Gastroesophageal sphincter (tissue), 4 donors: ENCODE measurements around the gene PSAPL1. TPM values are rescaled to one million over a fixed set of nuclear protein-coding genes. Genes with fewer than 3 reads are reported as not detected.

Experiments used
- ATAC-seq: fragments of 150-250 bp; one replicate; pipeline ENCODE4 v1.9.1; 2016; ENCODE audit warnings: mild to moderate bottlenecking, moderate library complexity
- H3K27ac ChIP-seq, 4 donors: fragments of 200-600 bp; sonication (generic) in 3 of 4; 1 replicate in 3 of 4; 2 replicates in 1 of 4; pipeline ENCODE4 v1.5.1; 2016 to 2019
- H3K27me3 ChIP-seq: fragments of 200-600 bp; sonication (generic); one replicate; pipeline ENCODE4 v1.5.1; 2019
- H3K36me3 ChIP-seq, 2 donors: fragments of 200-600 bp; sonication (generic); one replicate each; pipeline ENCODE4 v1.5.1; 2019; ENCODE audit warnings: control low read depth in 1 of 2
- H3K4me1 ChIP-seq, 3 donors: fragments of 200-600 bp; sonication (generic); 1 replicate in 2 of 3; 2 replicates in 1 of 3; pipeline ENCODE4 v1.5.1; 2016 to 2019; ENCODE audit warnings: control low read depth in 2 of 3
- H3K4me3 ChIP-seq, 2 donors: fragments of 200-600 bp; sonication (generic); one replicate each; pipeline ENCODE4 v1.5.1; 2019; ENCODE audit warnings: mild to moderate bottlenecking in 1 of 2, moderate library complexity in 1 of 2
- H3K9me3 ChIP-seq, 3 donors: fragments of 200-600 bp; sonication (generic); one replicate each; pipeline ENCODE4 v1.5.1; 2017 to 2019; ENCODE audit warnings: control low read depth in 2 of 3
- EP300 ChIP-seq: sonication (generic); formaldehyde crosslinking; IDR thresholded peaks from one replicate; pipeline ENCODE4 v1.6.1; 2017; ENCODE audit warnings: antibody characterized with exemption, mild to moderate bottlenecking
- POLR2A ChIP-seq, 2 donors: fragments of 450-650 bp; IDR thresholded peaks; one replicate each; pipeline ENCODE4 v1.6.1; 2017; ENCODE audit warnings: antibody characterized with exemption in 2 of 2, mild to moderate bottlenecking in 2 of 2, moderate library complexity in 1 of 2
- POLR2AphosphoS5 ChIP-seq: sonication (generic); formaldehyde crosslinking; IDR thresholded peaks from one replicate; pipeline ENCODE4 v1.6.1; 2017; ENCODE audit warnings: antibody characterized with exemption
- WGBS, 2 donors: methylation state at CpG; one replicate each; pipeline ENCODE4 v1.1.5; 2018; ENCODE audit warnings: low coverage in 1 of 2; 5-methylcytosine and 5-hydroxymethylcytosine counted together
- total RNA-seq, 4 donors: library from RNA; depleted of rRNA; stranded (reverse); fragments of >200 nt; gene quantifications; one replicate each; pipeline ENCODE4 v1.1.0, GENCODE V29; 2016
- TF ChIP-seq, protein P1 (sequence below), 4 experiments: fragments of 200-600 bp in 2 of 4; fragments of 450-650 bp in 2 of 4; sonication (generic) in 1 of 4; IDR thresholded peaks; one replicate each; pipeline ENCODE4 v1.5.1; 2017 to 2019; ENCODE audit warnings: antibody characterized with exemption in 4 of 4, mild to moderate bottlenecking in 2 of 4, moderate library complexity in 2 of 4

The PSAPL1 gene
- total RNA-seq, 4 donors from 2014 or later: 0.15 TPM; not detected in 3

DNA sequence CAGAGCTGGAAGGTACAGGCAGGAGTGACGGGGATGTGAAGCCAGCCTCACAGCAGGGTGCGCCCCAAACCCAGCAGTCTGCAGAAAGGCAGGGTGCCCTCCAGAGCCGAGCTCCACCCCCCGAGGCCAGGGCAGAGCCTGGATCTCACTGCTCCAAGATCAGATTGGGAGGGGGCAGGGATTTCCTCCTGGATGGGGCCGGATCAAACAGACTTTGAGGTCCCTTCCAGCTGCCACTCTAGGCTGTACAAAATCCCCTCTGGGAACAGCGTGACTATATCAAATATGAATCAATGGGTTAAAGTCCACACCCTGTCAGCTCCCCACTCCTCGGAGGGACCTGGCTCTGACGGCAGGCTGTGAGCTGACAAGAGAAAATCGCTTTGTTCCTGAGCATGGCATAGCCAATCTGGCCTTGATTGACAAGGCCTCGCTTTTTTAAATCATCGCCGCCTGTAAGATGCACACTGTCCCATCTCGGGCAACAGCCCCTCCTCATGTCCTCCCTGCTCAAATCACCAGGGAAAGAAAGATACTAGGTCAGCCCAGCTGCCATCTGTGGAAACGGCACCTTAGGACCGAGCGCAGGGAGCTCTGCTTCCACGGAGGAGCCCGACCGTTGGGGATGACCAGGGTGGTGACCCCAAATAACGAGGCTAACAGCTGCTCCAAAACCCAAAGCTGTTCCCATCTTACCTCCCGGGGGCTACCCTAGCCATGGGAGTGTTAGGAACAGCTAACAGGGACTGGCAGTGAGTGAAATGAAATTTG lies 39.9 kb downstream of the PSAPL1 start:
- ATAC-seq: no peak
- no peaks in the 10 kb centered on the region for H3K27me3 ChIP-seq
- WGBS, 2 donors: 79 to 91% methylated on average over 4 to 8 of the region's 21 CpGs

DNA sequence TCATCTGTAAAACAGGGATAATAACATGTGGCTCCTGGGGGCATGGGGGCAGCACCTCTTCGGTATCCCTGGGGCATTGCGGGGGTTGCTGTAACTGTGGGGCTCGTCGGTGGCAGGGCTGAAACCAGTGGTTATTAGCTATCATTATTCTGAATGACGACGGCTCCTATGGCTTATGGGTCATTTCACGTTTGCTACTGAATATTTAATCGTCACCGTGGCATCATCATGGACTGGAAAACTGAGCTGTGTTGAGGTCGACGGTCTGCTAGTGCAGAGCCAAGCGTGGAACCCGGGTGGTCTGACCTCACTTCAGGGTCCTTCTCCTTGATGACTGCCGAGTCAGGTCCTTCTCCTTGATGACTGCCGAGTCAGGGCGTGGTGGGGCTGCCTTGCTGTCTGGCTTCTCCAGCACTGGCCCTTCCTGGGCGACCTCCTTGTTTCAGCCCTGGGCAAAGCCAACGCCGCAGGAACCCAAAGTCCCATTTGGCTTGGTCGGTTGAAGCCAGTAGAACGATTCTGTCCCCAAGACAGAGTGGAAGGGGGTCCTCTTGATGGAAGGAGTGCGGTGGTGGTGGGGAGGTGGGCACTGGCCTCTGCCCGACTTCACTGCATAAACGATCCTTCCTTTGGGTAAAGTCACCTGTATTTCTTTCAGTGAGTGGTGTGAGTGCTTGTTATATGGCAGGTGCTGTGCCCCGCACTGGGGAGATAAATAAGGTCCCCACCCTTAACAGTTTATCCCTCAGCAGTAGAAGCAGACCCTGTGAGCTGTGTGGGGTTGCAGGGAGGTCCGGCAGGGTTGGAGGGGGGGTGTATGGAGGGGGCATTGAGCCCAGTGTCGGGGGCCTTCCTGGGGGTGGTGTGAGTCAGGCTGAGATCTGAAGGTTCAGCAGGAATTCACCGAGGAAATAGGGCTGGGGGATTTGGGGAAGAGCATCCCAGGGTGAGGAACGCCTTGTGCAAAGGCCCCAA lies 40.8 kb downstream of the PSAPL1 start:
- no peaks in the 10 kb centered on the region for H3K27me3 ChIP-seq
- H3K9me3 ChIP-seq: no peaks in the 10 kb centered on the region
- TF ChIP-seq POLR2AphosphoS5: no peak
- TF ChIP-seq, protein P1, sequence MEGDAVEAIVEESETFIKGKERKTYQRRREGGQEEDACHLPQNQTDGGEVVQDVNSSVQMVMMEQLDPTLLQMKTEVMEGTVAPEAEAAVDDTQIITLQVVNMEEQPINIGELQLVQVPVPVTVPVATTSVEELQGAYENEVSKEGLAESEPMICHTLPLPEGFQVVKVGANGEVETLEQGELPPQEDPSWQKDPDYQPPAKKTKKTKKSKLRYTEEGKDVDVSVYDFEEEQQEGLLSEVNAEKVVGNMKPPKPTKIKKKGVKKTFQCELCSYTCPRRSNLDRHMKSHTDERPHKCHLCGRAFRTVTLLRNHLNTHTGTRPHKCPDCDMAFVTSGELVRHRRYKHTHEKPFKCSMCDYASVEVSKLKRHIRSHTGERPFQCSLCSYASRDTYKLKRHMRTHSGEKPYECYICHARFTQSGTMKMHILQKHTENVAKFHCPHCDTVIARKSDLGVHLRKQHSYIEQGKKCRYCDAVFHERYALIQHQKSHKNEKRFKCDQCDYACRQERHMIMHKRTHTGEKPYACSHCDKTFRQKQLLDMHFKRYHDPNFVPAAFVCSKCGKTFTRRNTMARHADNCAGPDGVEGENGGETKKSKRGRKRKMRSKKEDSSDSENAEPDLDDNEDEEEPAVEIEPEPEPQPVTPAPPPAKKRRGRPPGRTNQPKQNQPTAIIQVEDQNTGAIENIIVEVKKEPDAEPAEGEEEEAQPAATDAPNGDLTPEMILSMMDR (IDR thresholded peaks at IDR 0.05): no peak
- no peak for TF ChIP-seq EP300
- no peak for TF ChIP-seq POLR2A (IDR thresholded peaks at IDR 0.05)
- 74 to 89% methylated on average over 14 to 17 of the region's 29 CpGs for WGBS, 2 donors
- peaks cover 0 to 24% (median 0%) of the 10 kb centered on the region in 3 donors for H3K4me1 ChIP-seq
- ATAC-seq: no peak
- no peaks in the 10 kb centered on the region for H3K36me3 ChIP-seq
- H3K4me3 ChIP-seq: no peak overlapping the region
- no peak overlapping the region for H3K27ac ChIP-seq

More for the DNA sequence above, 39.9 kb downstream of the PSAPL1 start:
- H3K27ac ChIP-seq: no peak overlapping the region
- no peaks in the 10 kb centered on the region for H3K36me3 ChIP-seq
- H3K9me3 ChIP-seq: no peaks in the 10 kb centered on the region
- peaks cover 0 to 25% (median 0%) of the 10 kb centered on the region in 3 donors for H3K4me1 ChIP-seq
- H3K4me3 ChIP-seq: no peak overlapping the region
- TF ChIP-seq POLR2A (IDR thresholded peaks at IDR 0.05): no peak
- no peak for TF ChIP-seq POLR2AphosphoS5
- TF ChIP-seq, protein P1 (IDR thresholded peaks at IDR 0.05): no peak
- TF ChIP-seq EP300: no peak

DNA sequence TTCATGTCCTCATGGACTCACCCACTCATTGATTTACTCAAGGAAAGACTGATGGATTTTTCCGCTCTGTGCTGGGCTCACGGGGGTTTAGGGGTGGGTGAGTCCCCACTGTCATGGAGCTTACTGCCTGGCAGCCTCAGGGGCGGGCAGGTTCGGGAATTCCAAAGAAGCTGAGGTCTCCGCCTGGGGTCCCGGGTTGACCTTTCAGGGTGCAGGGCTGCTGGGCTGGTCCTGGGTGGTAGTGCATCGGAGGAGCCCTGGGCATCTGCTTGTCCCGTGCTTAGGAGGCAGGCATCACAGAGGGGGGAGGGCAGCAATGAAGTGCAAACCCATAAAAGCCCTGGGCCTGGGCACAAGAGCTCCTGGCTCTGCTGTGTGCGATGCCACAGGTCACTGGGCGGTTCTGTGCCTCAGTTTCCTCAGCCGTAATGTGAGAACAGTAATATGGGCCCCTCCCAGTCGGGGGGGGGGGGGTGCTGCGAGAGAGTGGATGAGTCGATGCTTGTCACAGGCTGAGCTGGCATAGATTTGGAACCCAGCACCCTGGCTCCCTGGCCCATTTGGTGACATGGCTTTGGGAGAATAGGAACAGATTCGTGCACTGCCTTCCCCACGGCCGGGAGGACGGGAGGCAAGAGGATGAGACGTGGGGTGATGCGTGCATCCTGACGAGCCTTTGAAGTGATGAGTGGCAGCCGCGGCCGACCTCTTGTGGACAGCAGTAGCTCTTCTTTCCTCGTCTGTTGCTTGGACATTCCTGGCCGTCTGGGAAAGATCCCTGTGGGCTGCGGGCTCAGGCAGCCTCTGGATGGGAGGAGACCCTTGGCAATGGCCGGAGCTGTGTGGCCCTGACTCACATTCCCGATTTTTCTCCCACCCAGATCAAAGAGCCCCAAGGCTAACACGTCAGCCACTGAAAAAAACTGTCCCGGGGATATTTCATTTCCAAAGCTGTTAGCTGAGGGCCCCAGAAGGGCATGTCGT lies 42.0 kb downstream of the PSAPL1 start:
- no peaks in the 10 kb centered on the region for H3K36me3 ChIP-seq
- H3K4me3 ChIP-seq: no peak overlapping the region
- peaks cover 0 to 13% (median 0%) of the 10 kb centered on the region in 3 donors for H3K4me1 ChIP-seq
- ATAC-seq: no peak
- no peak overlapping the region for H3K27ac ChIP-seq
- WGBS, 2 donors: 43 to 57% methylated on average over 3 to 9 of the region's 32 CpGs
- no peaks in the 10 kb centered on the region for H3K27me3 ChIP-seq
- no peaks in the 10 kb centered on the region for H3K9me3 ChIP-seq
- no peak for TF ChIP-seq POLR2AphosphoS5
- TF ChIP-seq EP300: no peak
- TF ChIP-seq, protein P1 (IDR thresholded peaks at IDR 0.05): no peak
- TF ChIP-seq POLR2A (IDR thresholded peaks at IDR 0.05): no peak

DNA sequence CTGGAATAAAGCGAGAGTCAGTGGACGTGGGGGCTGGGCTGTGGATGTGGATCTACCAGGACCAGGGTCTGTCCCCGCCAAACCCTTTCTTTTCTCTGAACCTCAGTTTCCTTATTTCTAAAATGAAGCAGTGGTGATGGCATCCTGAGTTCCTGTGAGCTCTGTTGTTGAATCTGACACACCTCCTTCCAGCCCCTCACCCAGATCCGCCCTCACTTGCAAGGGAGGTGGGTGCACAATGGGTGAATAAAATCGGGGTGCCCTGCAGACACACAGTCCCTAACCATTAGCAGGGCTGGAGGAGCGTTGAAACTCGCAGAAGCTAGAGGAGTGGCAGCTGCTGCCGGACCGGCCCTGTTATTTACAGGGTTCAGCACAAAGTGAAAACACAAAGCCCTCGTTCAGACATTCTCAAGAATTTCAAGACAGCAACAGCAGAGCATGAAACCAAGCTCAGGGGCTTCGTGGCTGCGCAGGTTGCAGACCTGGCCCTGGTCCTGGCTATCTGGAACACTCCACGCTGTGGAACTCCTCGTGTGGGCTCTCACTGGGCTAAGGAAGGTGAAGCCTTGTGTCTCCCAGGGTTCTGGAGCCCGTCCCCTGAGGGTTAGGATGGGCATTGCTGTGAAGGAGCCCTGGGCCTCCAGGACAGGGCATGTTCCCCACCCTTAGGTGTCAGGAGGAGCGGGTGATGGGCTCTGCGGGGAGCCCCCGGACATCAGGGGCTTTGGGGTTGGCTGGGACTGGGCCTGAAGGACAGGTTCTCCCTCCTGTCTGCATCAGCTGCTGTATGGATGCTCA lies 42.9 kb downstream of the PSAPL1 start:
- no peaks in the 10 kb centered on the region for H3K9me3 ChIP-seq
- WGBS, 2 donors: 70 to 95% methylated on average over 3 to 4 of the region's 18 CpGs
- ATAC-seq: no peak
- H3K4me1 ChIP-seq: peaks cover 0 to 10% (median 0%) of the 10 kb centered on the region in 3 donors
- H3K36me3 ChIP-seq: no peaks in the 10 kb centered on the region
- no peak overlapping the region for H3K27ac ChIP-seq
- H3K27me3 ChIP-seq: no peaks in the 10 kb centered on the region
- no peak for TF ChIP-seq EP300
- no peak for TF ChIP-seq POLR2A (IDR thresholded peaks at IDR 0.05)
- TF ChIP-seq POLR2AphosphoS5: no peak
- TF ChIP-seq, protein P1 (IDR thresholded peaks at IDR 0.05): no peak
- no peak overlapping the region for H3K4me3 ChIP-seq
